IMR-90 (cell line): ENCODE measurements around the gene PTPRH. TPM values are rescaled to one million over a fixed set of nuclear protein-coding genes. Genes with fewer than 3 reads are reported as not detected.

Experiments used
- ATAC-seq: fragments of 200-7000 bp; cut with Tn5 transposase; 2 replicates; pipeline ENCODE4 v1.9.1; 2020; ENCODE audit warnings: low read depth, mild to moderate bottlenecking, moderate library complexity
- BruUV-seq: library from RNA; stranded (reverse); fragments of 400-500 nt; replicated peaks from 2 replicates; lab custom pipeline; 2021; lab: Mats Ljungman, UMichigan
- CTCF ChIA-PET: fragments of 300-600 bp; formaldehyde crosslinking; extraction: SDS; loops from one replicate; lab custom pipeline; 2021; ENCODE audit warnings: antibody characterized with exemption; lab: Yijun Ruan, JAX
- POLR2A ChIA-PET: fragments of 300-600 bp; sonication (Branson Sonifier 250); formaldehyde crosslinking; loops from one replicate; lab custom pipeline; 2022; ENCODE audit warnings: antibody characterized with exemption; ENCODE audit not compliant: unreplicated experiment; lab: Charles Lee
- DNase-seq: peaks from one replicate; pipeline ENCODE4 v3.0.0; 2013
- H2AFZ ChIP-seq: replicated peaks from 2 replicates; pipeline ENCODE3; 2013; ENCODE audit warnings: low read length, mild to moderate bottlenecking; ENCODE audit not compliant: poor library complexity
- H2AK5ac ChIP-seq: 2 replicates; pipeline ENCODE4 v1.6.1; 2013; ENCODE audit warnings: low read depth, low read length, inconsistent platforms
- H2AK9ac ChIP-seq: replicated peaks from 2 replicates; pipeline ENCODE3; 2013; ENCODE audit warnings: mild to moderate bottlenecking, low read depth, low read length, moderate library complexity; ENCODE audit not compliant: poor library complexity
- H2BK120ac ChIP-seq: 2 replicates; pipeline ENCODE4 v1.6.1; 2013; ENCODE audit warnings: low read depth, low read length, inconsistent platforms
- H2BK15ac ChIP-seq: 3 replicates; pipeline ENCODE4 v1.6.1; 2013; ENCODE audit warnings: low read depth, low read length, inconsistent platforms
- H2BK20ac ChIP-seq: 2 replicates; pipeline ENCODE4 v1.6.1; 2013; ENCODE audit warnings: low read depth, mild to moderate bottlenecking, inconsistent platforms, low read length, moderate library complexity
- H2BK5ac ChIP-seq: 2 replicates; pipeline ENCODE4 v1.6.1; 2013; ENCODE audit warnings: mild to moderate bottlenecking, low read depth, low read length, inconsistent platforms; ENCODE audit not compliant: poor library complexity, severe bottlenecking
- H3K14ac ChIP-seq: replicated peaks from 2 replicates; pipeline ENCODE4 v1.6.1; 2013; ENCODE audit warnings: low read depth, low read length, inconsistent platforms
- H3K18ac ChIP-seq: 2 replicates; pipeline ENCODE4 v1.6.1; 2013; ENCODE audit warnings: low read depth, low read length, control low read depth
- H3K23ac ChIP-seq: 2 replicates; pipeline ENCODE4 v1.6.1; 2013; ENCODE audit warnings: low read depth, low read length, inconsistent platforms
- H3K27ac ChIP-seq: 2 replicates; pipeline ENCODE4 v1.5.1; 2013; ENCODE audit warnings: mild to moderate bottlenecking, control low read depth, low read length; ENCODE audit not compliant: insufficient read depth
- H3K27me3 ChIP-seq: 2 replicates; pipeline ENCODE4 v1.6.1; 2013; ENCODE audit warnings: low read length; ENCODE audit not compliant: control insufficient read depth, insufficient read depth
- H3K36me3 ChIP-seq: 2 replicates; pipeline ENCODE4 v1.6.1; 2013; ENCODE audit warnings: low read length, mixed read lengths; ENCODE audit not compliant: control insufficient read depth, insufficient read depth
- H3K4ac ChIP-seq: 2 replicates; pipeline ENCODE4 v1.6.1; 2013; ENCODE audit warnings: low read depth, low read length, inconsistent platforms
- H3K4me1 ChIP-seq: 2 replicates; pipeline ENCODE4 v1.6.1; 2013; ENCODE audit warnings: low read length, mixed read lengths; ENCODE audit not compliant: control insufficient read depth, insufficient read depth
- H3K4me2 ChIP-seq: 2 replicates; pipeline ENCODE4 v1.6.1; 2013; ENCODE audit warnings: low read depth, mild to moderate bottlenecking, control low read depth, low read length, moderate library complexity
- H3K4me3 ChIP-seq: 2 replicates; pipeline ENCODE4 v1.5.1; 2013; ENCODE audit warnings: low read depth, mild to moderate bottlenecking, control low read depth, low read length, moderate library complexity; ENCODE audit not compliant: insufficient read depth
- H3K56ac ChIP-seq: 2 replicates; pipeline ENCODE4 v1.6.1; 2013; ENCODE audit warnings: low read length, inconsistent platforms; ENCODE audit not compliant: insufficient read depth; ENCODE audit errors: extremely low read depth
- H3K79me1 ChIP-seq, 2 experiments: 2 replicates each; pipeline ENCODE4 v1.6.1; 2013; ENCODE audit warnings: low read length in 2 of 2, inconsistent platforms in 1 of 2, low read depth in 1 of 2
- H3K9ac ChIP-seq: 2 replicates; pipeline ENCODE4 v1.6.1; 2013; ENCODE audit warnings: low read depth, low read length, control low read depth
- H3K9me1 ChIP-seq: 2 replicates; pipeline ENCODE4 v1.6.1; 2013; ENCODE audit warnings: low read length, inconsistent platforms; ENCODE audit not compliant: insufficient read depth
- H3K9me3 ChIP-seq: 2 replicates; pipeline ENCODE4 v1.6.1; 2013; ENCODE audit warnings: low read length; ENCODE audit not compliant: control insufficient read depth, insufficient read depth
- H4K20me1 ChIP-seq: 2 replicates; pipeline ENCODE4 v1.6.1; 2013; ENCODE audit warnings: low read length, inconsistent platforms; ENCODE audit not compliant: insufficient read depth
- H4K5ac ChIP-seq: 2 replicates; pipeline ENCODE4 v1.6.1; 2013; ENCODE audit warnings: mild to moderate bottlenecking, low read depth, low read length, control low read depth
- H4K8ac ChIP-seq, 2 experiments: 2 replicates each; pipeline ENCODE4 v1.6.1; 2013; ENCODE audit warnings: low read depth in 2 of 2, low read length in 2 of 2, control low read depth in 1 of 2, inconsistent platforms in 1 of 2
- H4K91ac ChIP-seq: 2 replicates; pipeline ENCODE4 v1.6.1; 2013; ENCODE audit warnings: low read depth, low read length, inconsistent platforms; ENCODE audit not compliant: insufficient read depth
- BHLHE40 ChIP-seq: fragments of 150-350 bp; IDR thresholded peaks from 2 replicates; pipeline ENCODE4 v1.6.1; 2016; ENCODE audit warnings: mild to moderate bottlenecking, low read depth, low read length
- CEBPB ChIP-seq: IDR thresholded peaks from 2 replicates; pipeline ENCODE4 v1.6.1; 2012; ENCODE audit warnings: low read depth, low read length, improper control_type of control experiment
- FOS ChIP-seq: fragments of 150-350 bp; IDR thresholded peaks from 2 replicates; pipeline ENCODE4 v1.6.1; 2016; ENCODE audit warnings: low read depth, low read length
- MXI1 ChIP-seq: IDR thresholded peaks from 2 replicates; pipeline ENCODE4 v1.6.1; 2012; ENCODE audit warnings: low read depth, mild to moderate bottlenecking, low read length, moderate library complexity, borderline replicate concordance
- NFE2L2 ChIP-seq: fragments of 150-350 bp; IDR thresholded peaks from 2 replicates; pipeline ENCODE4 v1.6.1; 2016; ENCODE audit warnings: low read depth, mild to moderate bottlenecking, low read length
- POLR2A ChIP-seq: IDR thresholded peaks from 2 replicates; pipeline ENCODE4 v1.6.1; 2012; ENCODE audit warnings: mild to moderate bottlenecking, low read depth, low read length
- RCOR1 ChIP-seq: IDR thresholded peaks from 2 replicates; pipeline ENCODE4 v1.6.1; 2012; ENCODE audit warnings: mild to moderate bottlenecking, low read length, improper control_type of control experiment; ENCODE audit not compliant: insufficient replicate concordance
- RFX5 ChIP-seq: IDR thresholded peaks from 2 replicates; pipeline ENCODE4 v1.8.0; 2012; ENCODE audit warnings: low read depth, mild to moderate bottlenecking, low read length, moderate library complexity
- WGBS, 2 experiments: methylation state at CpG; one replicate each; pipeline versions ENCODE4 v1.1.5 to v1.1.7; 2013; ENCODE audit warnings: missing lambda C conversion rate in 2 of 2; ENCODE audit not compliant: insufficient read length in 1 of 2; ENCODE audit errors: extremely low coverage in 2 of 2; 5-methylcytosine and 5-hydroxymethylcytosine counted together
- dilution Hi-C: fragments of 300-500 bp; cut with HindIII; formaldehyde crosslinking; loops from one replicate; pipeline ENCODE4 v1.14.3; 2018; ENCODE audit warnings: low sequenced_read_pairs; ENCODE audit not compliant: unreplicated experiment
- in situ Hi-C: fragments of 300-500 bp; cut with MboI; formaldehyde crosslinking; loops from 3 replicates; pipeline ENCODE4 v1.14.3; 2019; ENCODE audit warnings: low sequenced_read_pairs, inconsistent platforms, mixed read lengths
- intact Hi-C: fragments of 100-400 bp; cut with micrococcal nuclease; formaldehyde crosslinking; loops from 2 replicates; pipeline ENCODE4 v1.10.0; 2022
- polyA plus RNA-seq, 3 experiments: library from polyadenylated mRNA; depleted of rRNA; stranded (reverse); fragments of >200 nt; gene quantifications; 2 replicates each; pipeline ENCODE4 v1.2.3, GENCODE V29; 2012; ENCODE audit warnings: low replicate concordance in 1 of 3
- total RNA-seq: library from RNA; depleted of rRNA; stranded (reverse); fragments of >200 nt; gene quantifications from 2 replicates; pipeline ENCODE4 v1.2.3, GENCODE V29; 2012
- TF ChIP-seq, protein P1 (sequence below): fragments of 150-350 bp; IDR thresholded peaks from 2 replicates; pipeline ENCODE4 v1.6.1; 2017; ENCODE audit warnings: mild to moderate bottlenecking, antibody characterized with exemption, low read length, low read depth

PTPRH gene
- total and polyA plus RNA-seq, 2 of the 4 experiments (the other 2 are of a cell fraction) = 1.3 to 3.4 TPM

DNA sequence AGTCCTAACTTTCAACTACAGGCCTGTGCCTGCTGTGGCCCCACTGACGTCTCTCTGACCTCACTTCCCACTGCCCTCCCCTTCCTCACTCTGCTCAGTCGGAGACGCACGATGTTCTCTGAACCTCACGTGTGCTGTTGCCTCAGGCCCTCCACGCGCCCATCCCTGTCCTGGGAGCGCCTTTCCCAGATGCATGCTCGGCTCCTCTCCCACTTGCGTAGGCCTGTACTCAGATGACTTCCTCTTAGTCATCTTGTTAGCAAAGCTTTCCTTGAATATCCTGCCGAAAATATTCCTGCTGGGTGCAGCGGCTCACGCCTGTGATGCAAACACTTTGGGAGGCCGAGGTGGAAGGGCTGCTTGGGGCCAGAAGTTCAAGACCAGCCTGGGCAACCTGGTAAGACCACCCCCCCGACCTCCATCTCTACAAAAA is 19.9 kb downstream of the PTPRH start:
- Histone ChIP-seq H3K36me3 (no peaks in the 10 kb centered on the region), H4K20me1 (no peaks in the 10 kb centered on the region), H3K56ac (no peak overlapping the region), H3K27me3 (peaks cover 12% of the 10 kb centered on the region), H2BK120ac (no peak overlapping the region), H3K14ac (no peak overlapping the region), H2BK5ac (peak overlapping the region; percentile 49), H4K91ac (no peak overlapping the region), H4K5ac (no peak overlapping the region), H3K9me3 (no peaks in the 10 kb centered on the region), H3K4me3 (no peak overlapping the region), H3K4me1 (no peaks in the 10 kb centered on the region), H2AK5ac (no peak overlapping the region), H3K27ac (no peak overlapping the region), H2BK15ac (no peak overlapping the region), H3K9ac (no peak overlapping the region), H3K4ac (no peak overlapping the region), H3K9me1 (peaks cover 3% of the 10 kb centered on the region; the same call in 1 of the 2 replicates), H3K18ac (no peak overlapping the region), H3K4me2 (no peak overlapping the region), H3K79me1 (no peaks in the 10 kb centered on the region), H2AFZ (peak overlapping the region; percentile 85), H2AK9ac (no peak overlapping the region), H4K8ac (peak overlapping the region in 1 of 2 experiments; percentile 30; a peak in 1 of 4 replicates), H2BK20ac (no peak overlapping the region), H3K23ac (no peak overlapping the region)
- peak; percentile 70 for TF ChIP-seq RCOR1
- peak; percentile 66 for TF ChIP-seq CEBPB
- TF ChIP-seq, protein P1, sequence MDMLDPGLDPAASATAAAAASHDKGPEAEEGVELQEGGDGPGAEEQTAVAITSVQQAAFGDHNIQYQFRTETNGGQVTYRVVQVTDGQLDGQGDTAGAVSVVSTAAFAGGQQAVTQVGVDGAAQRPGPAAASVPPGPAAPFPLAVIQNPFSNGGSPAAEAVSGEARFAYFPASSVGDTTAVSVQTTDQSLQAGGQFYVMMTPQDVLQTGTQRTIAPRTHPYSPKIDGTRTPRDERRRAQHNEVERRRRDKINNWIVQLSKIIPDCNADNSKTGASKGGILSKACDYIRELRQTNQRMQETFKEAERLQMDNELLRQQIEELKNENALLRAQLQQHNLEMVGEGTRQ = peak; percentile 79
- no peak for TF ChIP-seq POLR2A
- TF ChIP-seq FOS = peak; percentile 55
- TF ChIP-seq MXI1 = peak; percentile 81; the same call in 1 of the 2 replicates
- TF ChIP-seq RFX5 = no peak
- 0 out of 2 replicates have a peak, but pooled peaks have one; percentile 26 for TF ChIP-seq NFE2L2
- peak; percentile 90 for TF ChIP-seq BHLHE40
- in situ Hi-C loops = no loop called here
- ATAC-seq (peak; percentile 85), DNase-seq (peak; percentile 95)
- POLR2A ChIA-PET = no interaction called here
- dilution Hi-C loops = no loop called here
- 39% methylated on average over 13 of the region's 15 CpGs; no CpG with 5 or more reads in 1 of the 2 experiments for WGBS, 2 experiments
- intact Hi-C loops = no loop called here
- no TSS peak for BruUV-seq
- CTCF ChIA-PET = no interaction called here
